Measurements from ENCODE around the gene MYL5. TPM values are rescaled to one million over a fixed set of nuclear protein-coding genes. Genes with fewer than 3 reads are reported as not detected.
A peak's percentile ranks its signal among the peaks of the same experiment; 100 is the strongest.

MYL5 gene
- total and polyA plus RNA-seq, 2 of the 13 experiments (the other 11 are each of a cell fraction or from before 2014, with no cell fraction given): 6.5 to 16.0 TPM

DNA sequence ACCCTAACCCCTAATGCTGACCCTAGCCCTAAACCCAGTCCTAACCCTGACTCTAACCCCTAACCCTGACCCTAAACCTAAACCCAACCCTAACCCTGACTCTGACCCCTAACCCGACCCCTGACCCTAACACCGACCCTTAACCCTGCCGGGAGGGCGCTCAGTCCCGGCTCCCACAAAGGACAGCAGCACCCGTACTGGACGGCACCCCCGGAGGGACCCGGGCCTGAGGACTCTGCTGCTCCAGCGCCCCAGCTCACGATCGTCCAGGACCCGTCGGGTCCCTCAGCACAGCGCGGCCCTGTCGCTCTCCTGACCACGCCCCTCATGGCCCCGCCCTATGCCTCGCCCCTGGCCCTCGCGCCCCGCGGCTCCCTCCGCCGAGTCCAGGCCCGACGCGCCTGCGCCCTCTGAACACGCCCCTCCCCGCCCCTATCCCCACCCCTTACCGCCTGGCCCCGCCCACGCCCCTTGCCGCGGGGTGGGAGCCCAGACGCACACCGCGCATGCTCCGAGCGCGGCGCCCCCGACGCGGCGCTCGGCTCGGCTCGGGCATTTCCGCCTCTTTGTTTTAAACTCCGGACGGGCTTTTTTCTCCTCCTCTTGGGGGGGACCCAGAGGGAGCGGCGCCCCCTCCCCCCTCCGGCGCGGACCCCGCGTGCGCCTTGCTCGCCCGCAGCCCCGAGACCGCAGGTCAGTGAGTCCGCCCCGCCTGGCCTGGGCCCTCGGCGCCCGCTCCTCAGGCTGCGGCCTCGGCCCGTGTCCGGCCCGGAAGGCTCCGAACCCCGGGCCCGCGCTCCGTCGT lies 31.1 kb downstream of the MYL5 start, which contains the start of gene PCGF3 (continued):
- TF ChIP-seq, protein P1, sequence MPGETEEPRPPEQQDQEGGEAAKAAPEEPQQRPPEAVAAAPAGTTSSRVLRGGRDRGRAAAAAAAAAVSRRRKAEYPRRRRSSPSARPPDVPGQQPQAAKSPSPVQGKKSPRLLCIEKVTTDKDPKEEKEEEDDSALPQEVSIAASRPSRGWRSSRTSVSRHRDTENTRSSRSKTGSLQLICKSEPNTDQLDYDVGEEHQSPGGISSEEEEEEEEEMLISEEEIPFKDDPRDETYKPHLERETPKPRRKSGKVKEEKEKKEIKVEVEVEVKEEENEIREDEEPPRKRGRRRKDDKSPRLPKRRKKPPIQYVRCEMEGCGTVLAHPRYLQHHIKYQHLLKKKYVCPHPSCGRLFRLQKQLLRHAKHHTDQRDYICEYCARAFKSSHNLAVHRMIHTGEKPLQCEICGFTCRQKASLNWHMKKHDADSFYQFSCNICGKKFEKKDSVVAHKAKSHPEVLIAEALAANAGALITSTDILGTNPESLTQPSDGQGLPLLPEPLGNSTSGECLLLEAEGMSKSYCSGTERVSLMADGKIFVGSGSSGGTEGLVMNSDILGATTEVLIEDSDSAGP (CRISPR knock-in tag; IDR thresholded peaks at IDR 0.05; ENCODE audit: borderline replicate concordance): no peak
- TF ChIP-seq CEBPB (IDR thresholded peaks at IDR 0.05; ENCODE audit: borderline replicate concordance, low read depth, low read length): no peak
- no peak for TF ChIP-seq NFKB2 (CRISPR knock-in tag; IDR thresholded peaks at IDR 0.05; ENCODE audit: borderline replicate concordance)
- TF ChIP-seq HMG20B (CRISPR knock-in tag; conservative IDR thresholded peaks at IDR 0.05): no peak
- peak; percentile 64; the same call in 1 of the 2 replicates for TF ChIP-seq ZNF616 (CRISPR knock-in tag; IDR thresholded peaks at IDR 0.05; ENCODE audit: low read depth)
- no peak for TF ChIP-seq ZNF432 (CRISPR knock-in tag; IDR thresholded peaks at IDR 0.05; ENCODE audit: borderline replicate concordance)
- peak; percentile 84 for TF ChIP-seq SP4 (CRISPR knock-in tag; IDR thresholded peaks at IDR 0.05)
- TF ChIP-seq, protein P2, sequence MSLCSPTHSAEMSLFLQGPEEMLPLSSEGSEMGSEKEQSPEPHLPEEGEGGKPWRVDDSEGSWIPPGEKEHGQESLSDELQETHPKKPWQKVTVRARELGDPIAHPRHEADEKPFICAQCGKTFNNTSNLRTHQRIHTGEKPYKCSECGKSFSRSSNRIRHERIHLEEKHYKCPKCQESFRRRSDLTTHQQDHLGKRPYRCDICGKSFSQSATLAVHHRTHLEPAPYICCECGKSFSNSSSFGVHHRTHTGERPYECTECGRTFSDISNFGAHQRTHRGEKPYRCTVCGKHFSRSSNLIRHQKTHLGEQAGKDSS (CRISPR knock-in tag; IDR thresholded peaks at IDR 0.05; ENCODE audit: borderline replicate concordance, low read depth): no peak; the same call in 1 of the 2 replicates
- TF ChIP-seq, protein P3, sequence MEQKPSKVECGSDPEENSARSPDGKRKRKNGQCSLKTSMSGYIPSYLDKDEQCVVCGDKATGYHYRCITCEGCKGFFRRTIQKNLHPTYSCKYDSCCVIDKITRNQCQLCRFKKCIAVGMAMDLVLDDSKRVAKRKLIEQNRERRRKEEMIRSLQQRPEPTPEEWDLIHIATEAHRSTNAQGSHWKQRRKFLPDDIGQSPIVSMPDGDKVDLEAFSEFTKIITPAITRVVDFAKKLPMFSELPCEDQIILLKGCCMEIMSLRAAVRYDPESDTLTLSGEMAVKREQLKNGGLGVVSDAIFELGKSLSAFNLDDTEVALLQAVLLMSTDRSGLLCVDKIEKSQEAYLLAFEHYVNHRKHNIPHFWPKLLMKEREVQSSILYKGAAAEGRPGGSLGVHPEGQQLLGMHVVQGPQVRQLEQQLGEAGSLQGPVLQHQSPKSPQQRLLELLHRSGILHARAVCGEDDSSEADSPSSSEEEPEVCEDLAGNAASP (CRISPR knock-in tag; IDR thresholded peaks at IDR 0.05; ENCODE audit: borderline replicate concordance): no peak
- TF ChIP-seq NR2F1 (CRISPR knock-in tag; IDR thresholded peaks at IDR 0.05): peak in 1 of 2 experiments; percentile 91; a peak in 2 of 4 replicates
- peak; percentile 24; the same call in 1 of the 2 replicates for TF ChIP-seq HNF4G (IDR thresholded peaks at IDR 0.05; ENCODE audit: borderline replicate concordance, low read depth, low read length)
- TF ChIP-seq HNF4G (CRISPR knock-in tag; IDR thresholded peaks at IDR 0.05; ENCODE audit: borderline replicate concordance, low read depth): peak; percentile 48; the same call in 1 of the 2 replicates
- no peak for TF ChIP-seq SIX4 (CRISPR knock-in tag; IDR thresholded peaks at IDR 0.05)
- TF ChIP-seq, protein P4, sequence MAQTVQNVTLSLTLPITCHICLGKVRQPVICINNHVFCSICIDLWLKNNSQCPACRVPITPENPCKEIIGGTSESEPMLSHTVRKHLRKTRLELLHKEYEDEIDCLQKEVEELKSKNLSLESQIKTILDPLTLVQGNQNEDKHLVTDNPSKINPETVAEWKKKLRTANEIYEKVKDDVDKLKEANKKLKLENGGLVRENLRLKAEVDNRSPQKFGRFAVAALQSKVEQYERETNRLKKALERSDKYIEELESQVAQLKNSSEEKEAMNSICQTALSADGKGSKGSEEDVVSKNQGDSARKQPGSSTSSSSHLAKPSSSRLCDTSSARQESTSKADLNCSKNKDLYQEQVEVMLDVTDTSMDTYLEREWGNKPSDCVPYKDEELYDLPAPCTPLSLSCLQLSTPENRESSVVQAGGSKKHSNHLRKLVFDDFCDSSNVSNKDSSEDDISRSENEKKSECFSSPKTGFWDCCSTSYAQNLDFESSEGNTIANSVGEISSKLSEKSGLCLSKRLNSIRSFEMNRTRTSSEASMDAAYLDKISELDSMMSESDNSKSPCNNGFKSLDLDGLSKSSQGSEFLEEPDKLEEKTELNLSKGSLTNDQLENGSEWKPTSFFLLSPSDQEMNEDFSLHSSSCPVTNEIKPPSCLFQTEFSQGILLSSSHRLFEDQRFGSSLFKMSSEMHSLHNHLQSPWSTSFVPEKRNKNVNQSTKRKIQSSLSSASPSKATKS (CRISPR knock-in tag; IDR thresholded peaks at IDR 0.05): no peak
- no peak for TF ChIP-seq ZKSCAN1 (IDR thresholded peaks at IDR 0.05; ENCODE audit: low read length)
- TF ChIP-seq ZNF567 (CRISPR knock-in tag; IDR thresholded peaks at IDR 0.05; ENCODE audit: borderline replicate concordance): no peak
- TF ChIP-seq ZNF460 (CRISPR knock-in tag; IDR thresholded peaks at IDR 0.05; ENCODE audit: borderline replicate concordance): no peak
- TF ChIP-seq, protein P5, sequence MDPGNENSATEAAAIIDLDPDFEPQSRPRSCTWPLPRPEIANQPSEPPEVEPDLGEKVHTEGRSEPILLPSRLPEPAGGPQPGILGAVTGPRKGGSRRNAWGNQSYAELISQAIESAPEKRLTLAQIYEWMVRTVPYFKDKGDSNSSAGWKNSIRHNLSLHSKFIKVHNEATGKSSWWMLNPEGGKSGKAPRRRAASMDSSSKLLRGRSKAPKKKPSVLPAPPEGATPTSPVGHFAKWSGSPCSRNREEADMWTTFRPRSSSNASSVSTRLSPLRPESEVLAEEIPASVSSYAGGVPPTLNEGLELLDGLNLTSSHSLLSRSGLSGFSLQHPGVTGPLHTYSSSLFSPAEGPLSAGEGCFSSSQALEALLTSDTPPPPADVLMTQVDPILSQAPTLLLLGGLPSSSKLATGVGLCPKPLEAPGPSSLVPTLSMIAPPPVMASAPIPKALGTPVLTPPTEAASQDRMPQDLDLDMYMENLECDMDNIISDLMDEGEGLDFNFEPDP (CRISPR knock-in tag; conservative IDR thresholded peaks at IDR 0.05): no peak
- no peak for TF ChIP-seq KLF11 (CRISPR knock-in tag; IDR thresholded peaks at IDR 0.05)
- TF ChIP-seq TBX3 (IDR thresholded peaks at IDR 0.05; ENCODE audit: borderline replicate concordance): no peak
- no peak for TF ChIP-seq ZNF160 (CRISPR knock-in tag; IDR thresholded peaks at IDR 0.05)
